HG02571 (cell line): ENCODE measurements around the gene RNF157.

Source experiments
- ATAC-seq: cut with Tn5 transposase; IDR thresholded peaks from one replicate; pipeline ENCODE4 v1.9.1; 2021; ENCODE audit warnings: mild to moderate bottlenecking, moderate library complexity; ENCODE audit not compliant: unreplicated experiment

RNF157 gene

DNA sequence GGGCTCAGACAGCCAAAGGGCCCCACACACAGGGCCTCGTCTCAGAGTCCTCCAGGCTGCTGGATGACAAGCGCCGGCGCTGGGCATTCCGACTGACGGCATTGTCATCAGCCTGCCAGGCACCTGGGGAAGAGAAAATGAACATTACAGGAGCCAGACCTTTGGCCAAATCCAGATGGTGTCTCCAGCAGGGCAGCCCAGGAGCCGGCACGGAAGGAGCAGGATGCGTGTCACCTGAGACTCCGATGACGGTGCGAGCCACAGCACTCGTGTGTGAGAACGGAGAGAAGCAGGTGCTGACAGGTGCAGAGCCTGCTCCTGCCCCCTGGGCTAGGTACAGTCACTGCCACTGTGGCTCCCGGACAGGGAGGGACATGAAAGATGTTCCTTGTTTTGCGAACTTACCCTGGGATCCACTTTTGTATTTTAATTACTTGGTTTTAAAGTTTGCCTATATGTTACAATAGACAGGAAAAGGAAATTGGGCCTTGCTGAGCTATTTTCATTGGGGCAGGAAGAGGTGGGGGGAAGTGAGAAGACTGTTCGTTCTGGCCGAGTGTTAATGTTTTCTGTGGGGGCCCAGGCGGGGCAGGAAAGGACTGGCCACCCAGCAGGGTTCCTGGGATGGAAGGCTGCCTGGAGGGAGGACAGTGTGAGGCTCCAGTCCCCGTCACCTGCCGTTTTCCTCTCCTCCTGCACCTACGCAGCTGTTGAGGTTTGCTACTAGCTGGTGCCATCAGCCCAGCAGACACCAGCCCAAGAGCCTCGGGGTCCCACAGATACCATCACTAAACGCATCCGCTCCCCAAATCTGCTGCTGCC lies 94.9 kb downstream of the RNF157 start:
- ATAC-seq: no peak

- no peak for ATAC-seq
Measured at GRCh38 chr17:76142585-76143041, 97.7 kb downstream of the RNF157 start.

DNA sequence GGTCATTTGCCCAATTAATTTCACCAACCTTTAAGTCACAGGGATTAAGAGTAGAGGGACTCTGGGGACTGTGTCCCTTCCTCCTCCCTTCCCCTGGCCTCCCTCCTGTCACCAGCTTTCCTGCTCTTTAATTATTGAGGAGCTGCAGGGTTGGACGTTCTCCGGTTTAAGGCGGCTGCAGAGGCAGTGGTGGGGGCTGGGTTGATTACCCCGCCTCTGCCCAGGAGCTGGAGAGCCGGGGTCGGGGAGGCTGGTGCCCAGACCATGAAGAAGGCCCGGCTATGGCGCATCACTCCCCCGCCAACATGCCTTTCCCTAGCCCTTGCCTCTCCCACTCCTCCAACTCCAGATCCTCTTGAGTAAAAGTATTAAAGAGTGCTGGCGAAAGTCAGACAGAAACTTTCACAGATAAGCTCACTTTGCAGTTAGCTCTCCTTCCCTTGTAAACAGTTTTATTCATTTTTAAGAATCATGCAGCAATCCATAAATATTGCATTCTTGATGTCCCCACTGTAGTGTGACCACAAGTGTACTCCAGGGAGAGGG lies 98.2 kb downstream of the RNF157 start:
- no peak for ATAC-seq

GRCh38 chr17:76141212-76142038 lies 98.9 kb downstream of the RNF157 start, which contains the start of gene FOXJ1:
Gene FOXJ1, minus strand, starts transcription at chr17:76141245. Its CDS starts 850 bp downstream, at chr17:76140395.
- ATAC-seq: peak; percentile 43

GRCh38 chr17:76140661-76141211 lies 99.6 kb downstream of the RNF157 start:
- no peak for ATAC-seq

- no peak for ATAC-seq
Measured at GRCh38 chr17:76139801-76140660, 100.3 kb downstream of the RNF157 start.

- no peak for ATAC-seq
Measured at GRCh38 chr17:76138896-76139752, 101.2 kb downstream of the RNF157 start.

DNA sequence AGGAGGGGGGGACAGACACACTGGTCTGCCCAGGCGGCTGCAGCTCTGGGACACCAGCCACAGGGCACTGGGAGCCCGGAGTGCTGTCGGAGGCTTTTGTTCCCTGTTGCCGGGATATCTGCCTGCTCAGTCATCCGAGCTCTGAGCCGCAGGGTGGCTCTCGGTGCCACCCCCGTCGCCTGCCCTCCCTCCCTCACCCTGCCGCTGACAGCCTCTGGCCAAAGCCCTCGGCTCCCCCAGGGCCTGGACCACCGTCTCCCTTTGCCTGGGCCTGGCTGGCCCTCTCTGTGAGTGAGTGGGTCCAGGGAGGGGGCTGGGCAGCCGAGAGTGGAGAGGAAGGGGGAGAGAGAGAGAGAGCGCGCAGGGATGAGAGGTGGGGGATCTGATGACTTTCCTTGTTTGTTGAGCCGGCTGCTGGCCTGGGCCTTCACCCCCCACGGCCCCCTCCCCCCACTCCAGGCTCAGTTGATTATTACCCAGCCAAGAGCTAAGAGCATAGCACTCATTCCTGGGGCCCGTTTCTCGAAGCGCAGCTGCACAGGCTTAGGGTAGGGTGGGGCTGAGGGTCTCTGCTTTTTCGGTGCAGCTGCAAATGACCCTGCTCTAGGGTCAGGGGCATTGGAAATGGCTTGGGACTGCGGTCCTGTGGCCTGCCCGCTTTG lies 101.9 kb downstream of the RNF157 start:
- ATAC-seq: no peak

GRCh38 chr17:76137351-76138233 lies 102.7 kb downstream of the RNF157 start:
- no peak for ATAC-seq

DNA sequence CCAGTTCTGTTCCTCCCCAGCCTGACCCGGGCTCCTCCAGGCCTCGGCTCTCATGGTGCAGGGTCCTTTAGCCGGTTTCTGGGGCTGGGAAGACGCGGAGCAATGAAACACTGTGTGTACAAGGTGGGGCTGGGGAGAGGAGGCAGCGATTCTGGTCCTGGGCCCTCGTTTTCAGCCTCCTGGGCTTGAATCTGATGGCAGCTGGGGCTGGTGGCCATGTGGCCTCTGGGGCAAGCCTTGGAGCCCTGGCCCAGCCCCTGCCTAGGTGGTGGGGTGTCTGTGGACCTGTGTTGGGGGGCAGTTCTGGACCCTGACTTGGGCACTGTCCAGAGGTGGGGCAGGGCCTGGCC lies 103.3 kb downstream of the RNF157 start:
- ATAC-seq: no peak

DNA sequence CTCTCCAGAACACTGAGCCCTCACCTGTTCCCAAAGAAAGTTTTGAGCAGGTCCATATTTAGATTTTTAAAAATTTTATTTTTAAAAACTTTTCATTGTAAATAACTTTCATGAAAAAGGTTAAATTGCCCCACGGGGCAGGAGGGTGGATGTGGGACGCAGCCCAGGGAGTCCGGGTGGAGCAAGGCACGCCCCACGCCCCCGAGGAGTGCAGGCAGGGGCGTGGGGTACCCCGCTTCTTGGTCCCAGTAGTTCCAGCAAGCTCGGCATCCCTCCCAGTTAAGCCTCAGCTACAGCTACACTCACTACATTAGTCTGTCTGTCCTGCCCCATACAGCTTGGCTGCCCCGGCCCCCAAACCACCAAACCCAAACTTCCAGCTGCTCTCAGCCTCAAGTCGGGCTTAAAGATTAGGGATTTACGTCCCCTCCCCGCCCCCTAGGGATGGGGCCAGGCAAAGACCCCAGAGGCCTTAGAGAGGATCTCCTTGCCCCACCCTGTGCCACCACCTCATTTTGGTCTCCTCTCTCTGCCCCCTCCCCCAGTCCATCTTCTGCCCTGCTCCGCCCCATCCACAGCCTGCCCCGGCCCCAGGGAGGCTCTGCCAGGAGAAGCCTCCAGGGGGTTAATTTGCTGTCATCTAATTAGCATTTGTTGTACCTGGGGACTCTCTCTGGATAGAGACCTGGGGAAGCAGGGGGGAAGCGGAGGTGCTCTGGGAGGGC lies 103.9 kb downstream of the RNF157 start:
- no peak for ATAC-seq

DNA sequence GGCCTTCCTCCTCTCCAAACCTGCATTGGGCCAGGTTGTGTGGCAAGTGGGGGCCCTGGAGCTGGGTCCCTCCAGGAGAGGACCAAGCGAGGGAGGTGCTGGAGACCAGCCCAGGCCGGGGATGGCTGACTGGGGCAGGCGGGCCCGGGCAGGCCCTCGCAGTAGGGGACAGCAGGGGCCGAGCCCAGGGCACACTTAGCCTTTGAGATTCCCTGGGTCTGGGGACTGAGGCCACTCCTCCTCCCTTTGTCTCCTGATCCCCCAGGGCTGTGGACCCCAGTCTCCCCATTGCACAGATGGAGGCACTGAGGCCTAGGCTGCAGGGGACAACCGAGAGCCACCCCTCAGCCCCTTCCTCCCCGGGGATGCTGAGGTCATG lies 104.5 kb downstream of the RNF157 start:
- ATAC-seq: no peak

GRCh38 chr17:76134911-76135809 lies 105.1 kb downstream of the RNF157 start:
- ATAC-seq: no peak

DNA sequence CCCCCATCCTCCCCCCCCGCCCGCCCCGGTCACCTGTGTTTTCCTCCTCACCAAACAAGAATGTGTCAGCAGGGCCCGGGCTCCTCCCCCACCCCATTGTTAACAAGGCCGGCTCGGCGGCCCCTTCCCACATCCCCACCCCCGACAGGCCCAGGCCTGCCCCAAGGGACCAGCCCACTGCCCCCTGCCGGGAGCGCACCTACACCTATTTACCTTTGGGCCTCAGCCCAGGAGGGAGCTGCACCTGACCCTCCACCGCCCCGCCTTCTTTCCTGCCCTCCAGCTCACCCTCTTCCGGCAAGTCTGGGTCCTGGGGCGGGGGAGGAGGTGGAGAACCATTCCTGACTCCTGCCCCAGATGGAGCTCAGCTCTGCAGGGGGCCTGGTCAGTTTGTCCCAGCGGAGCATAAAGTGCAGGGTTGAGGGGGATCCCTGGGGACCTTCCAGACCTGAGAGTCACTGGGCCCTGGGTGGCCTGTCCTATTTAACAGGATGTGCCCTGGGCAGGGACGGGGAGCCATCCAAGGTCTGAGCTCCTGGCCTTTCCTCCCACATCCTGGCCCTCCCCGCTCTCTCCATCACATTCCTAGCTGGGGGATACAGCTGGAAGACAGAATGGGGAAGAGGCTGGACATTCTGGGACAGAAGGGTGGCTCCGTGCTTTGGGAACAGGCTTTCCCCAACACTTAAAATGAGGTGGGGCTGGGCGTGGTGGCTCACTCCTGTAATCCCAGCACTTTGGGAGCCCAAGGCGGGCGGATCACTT lies 107.5 kb downstream of the RNF157 start:
- no peak for ATAC-seq

- ATAC-seq: no peak
Measured at GRCh38 chr17:76131692-76132573, 108.4 kb downstream of the RNF157 start.
